ENCODE measurements around the gene SP100. TPM values are rescaled to one million over a fixed set of nuclear protein-coding genes. Genes with fewer than 3 reads are reported as not detected.

The SP100 gene
- total RNA-seq, 2 donors from 2014 or later: 125 to 193 TPM

- ATAC-seq (ENCODE audit: insufficient number of reproducible peaks, low FRiP score, low read depth) (no peak), DNase-seq (ENCODE audit: low spot score) (no peak)
- no peaks in the 10 kb centered on the region for H3K9me3 ChIP-seq
- TF ChIP-seq, protein P1, sequence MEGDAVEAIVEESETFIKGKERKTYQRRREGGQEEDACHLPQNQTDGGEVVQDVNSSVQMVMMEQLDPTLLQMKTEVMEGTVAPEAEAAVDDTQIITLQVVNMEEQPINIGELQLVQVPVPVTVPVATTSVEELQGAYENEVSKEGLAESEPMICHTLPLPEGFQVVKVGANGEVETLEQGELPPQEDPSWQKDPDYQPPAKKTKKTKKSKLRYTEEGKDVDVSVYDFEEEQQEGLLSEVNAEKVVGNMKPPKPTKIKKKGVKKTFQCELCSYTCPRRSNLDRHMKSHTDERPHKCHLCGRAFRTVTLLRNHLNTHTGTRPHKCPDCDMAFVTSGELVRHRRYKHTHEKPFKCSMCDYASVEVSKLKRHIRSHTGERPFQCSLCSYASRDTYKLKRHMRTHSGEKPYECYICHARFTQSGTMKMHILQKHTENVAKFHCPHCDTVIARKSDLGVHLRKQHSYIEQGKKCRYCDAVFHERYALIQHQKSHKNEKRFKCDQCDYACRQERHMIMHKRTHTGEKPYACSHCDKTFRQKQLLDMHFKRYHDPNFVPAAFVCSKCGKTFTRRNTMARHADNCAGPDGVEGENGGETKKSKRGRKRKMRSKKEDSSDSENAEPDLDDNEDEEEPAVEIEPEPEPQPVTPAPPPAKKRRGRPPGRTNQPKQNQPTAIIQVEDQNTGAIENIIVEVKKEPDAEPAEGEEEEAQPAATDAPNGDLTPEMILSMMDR (IDR thresholded peaks at IDR 0.05): no peak
- H3K27ac ChIP-seq: no peak overlapping the region
- no peaks in the 10 kb centered on the region for H3K4me1 ChIP-seq (ENCODE audit: control insufficient read depth in 1 of 2, low read depth in 2 of 2)
- no peaks in the 10 kb centered on the region for H3K36me3 ChIP-seq
- no peaks in the 10 kb centered on the region for H3K27me3 ChIP-seq (replicated peaks; ENCODE audit: insufficient read depth)
- no peak overlapping the region for H3K4me3 ChIP-seq
Measured at GRCh38 chr2:230591850-230592249, 175.8 kb downstream of the SP100 start.

- no peak for ATAC-seq (ENCODE audit: insufficient number of reproducible peaks, low FRiP score, low read depth)
- no peak for DNase-seq (ENCODE audit: low spot score)
- H3K27ac ChIP-seq: no peak overlapping the region
- H3K27me3 ChIP-seq (replicated peaks; ENCODE audit: insufficient read depth): no peaks in the 10 kb centered on the region
- H3K4me3 ChIP-seq: no peak overlapping the region
- no peaks in the 10 kb centered on the region for H3K36me3 ChIP-seq
- H3K4me1 ChIP-seq (ENCODE audit: control insufficient read depth in 1 of 2, low read depth in 2 of 2): no peaks in the 10 kb centered on the region
- TF ChIP-seq, protein P1 (IDR thresholded peaks at IDR 0.05): no peak
- H3K9me3 ChIP-seq: no peaks in the 10 kb centered on the region
Measured at GRCh38 chr2:230592775-230593174, 176.8 kb downstream of the SP100 start.

Other genes with a start within 250 kb of the SP100 start
- 10 to 100 TPM; 28.0 to 73.5 TPM for gene SP110, start 196.2 kb upstream of the SP100 start, total RNA-seq
- gene SP140, start 190.5 kb upstream of the SP100 start, total RNA-seq: 1 to 10 TPM in 1 of 2 donors, under 1 TPM in 1; 0.95 to 8.5 TPM
- gene SP140L, start 89.0 kb upstream of the SP100 start, total RNA-seq: 10 to 100 TPM; 11.4 to 11.5 TPM